Activated naive CD8-positive, alpha-beta T cell treated with anti-CD3 and anti-CD28 coated beads for 36 hours (primary cell): Measurements from ENCODE around the gene TBCK. TPM values are rescaled to one million over a fixed set of nuclear protein-coding genes. Genes with fewer than 3 reads are reported as not detected.

Experiments
- DNase-seq: peaks from one replicate; pipeline ENCODE4 v3.0.0; 2021
- H3K27ac Mint-ChIP-seq: one replicate; pipeline ENCODE4 v1.8.0; 2022; ENCODE audit warnings: mild to moderate bottlenecking, moderate library complexity, mixed read lengths
- H3K27me3 Mint-ChIP-seq: one replicate; pipeline ENCODE4 v1.8.0; 2022; ENCODE audit warnings: mild to moderate bottlenecking, mixed read lengths
- H3K36me3 Mint-ChIP-seq: one replicate; pipeline ENCODE4 v1.8.0; 2021; ENCODE audit warnings: mild to moderate bottlenecking, mixed read lengths
- H3K4me1 Mint-ChIP-seq: one replicate; pipeline ENCODE4 v1.8.0; 2021; ENCODE audit warnings: mixed read lengths
- H3K4me3 Mint-ChIP-seq: one replicate; pipeline ENCODE4 v1.8.0; 2022; ENCODE audit warnings: mild to moderate bottlenecking, moderate library complexity, mixed read lengths
- H3K9me3 Mint-ChIP-seq: one replicate; pipeline ENCODE4 v1.8.0; 2022; ENCODE audit warnings: mixed read lengths
- total RNA-seq, 2 experiments: library from RNA; stranded (reverse); gene quantifications; one replicate each; pipeline ENCODE4 v1.2.3, GENCODE V29; 2021

The TBCK gene
- total RNA-seq, 2 experiments from 2014 or later: 21.2 to 21.5 TPM

- no peaks in the 10 kb centered on the region for H3K4me1 Mint-ChIP-seq
- no peak overlapping the region for H3K4me3 Mint-ChIP-seq
- peaks cover 74% of the 10 kb centered on the region for H3K36me3 Mint-ChIP-seq
- DNase-seq: no peak
- peaks cover 18% of the 10 kb centered on the region for H3K9me3 Mint-ChIP-seq
- no peak overlapping the region for H3K27ac Mint-ChIP-seq
- H3K27me3 Mint-ChIP-seq: no peaks in the 10 kb centered on the region
Measured at GRCh38 chr4:106105697-106106096, 210.3 kb downstream of the TBCK start.

DNA sequence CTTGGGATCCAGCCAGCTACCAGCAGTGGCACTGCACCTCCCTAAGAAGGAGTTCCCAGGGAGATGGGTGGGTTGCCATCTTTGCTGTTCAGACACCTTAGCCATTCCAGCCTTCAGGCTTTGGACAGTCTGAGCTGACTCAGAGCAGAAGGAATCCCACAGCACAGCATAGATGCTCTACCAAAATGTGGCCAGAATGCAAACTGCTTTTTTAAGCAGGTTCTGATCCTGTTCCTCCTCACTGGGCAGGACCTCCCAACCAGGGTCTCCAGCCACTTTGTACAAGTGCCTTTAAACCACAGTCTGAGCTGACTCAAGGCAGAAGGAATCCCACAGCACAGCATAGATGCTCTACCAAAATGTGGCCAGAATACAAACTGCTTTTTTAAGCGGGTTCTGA, 211.7 kb downstream of the TBCK start:
- no peak overlapping the region for H3K4me3 Mint-ChIP-seq
- H3K27ac Mint-ChIP-seq: no peak overlapping the region
- H3K9me3 Mint-ChIP-seq: peaks cover 7% of the 10 kb centered on the region
- H3K36me3 Mint-ChIP-seq: peaks cover 66% of the 10 kb centered on the region
- no peak for DNase-seq
- no peaks in the 10 kb centered on the region for H3K4me1 Mint-ChIP-seq
- H3K27me3 Mint-ChIP-seq: no peaks in the 10 kb centered on the region

GRCh38 chr4:106096454-106096853, 219.6 kb downstream of the TBCK start:
- Mint-ChIP-seq H3K27ac (no peak overlapping the region), H3K4me1 (no peaks in the 10 kb centered on the region), H3K4me3 (no peak overlapping the region), H3K9me3 (peaks cover 2% of the 10 kb centered on the region), H3K27me3 (no peaks in the 10 kb centered on the region), H3K36me3 (peaks cover 58% of the 10 kb centered on the region)
- DNase-seq: no peak

DNA sequence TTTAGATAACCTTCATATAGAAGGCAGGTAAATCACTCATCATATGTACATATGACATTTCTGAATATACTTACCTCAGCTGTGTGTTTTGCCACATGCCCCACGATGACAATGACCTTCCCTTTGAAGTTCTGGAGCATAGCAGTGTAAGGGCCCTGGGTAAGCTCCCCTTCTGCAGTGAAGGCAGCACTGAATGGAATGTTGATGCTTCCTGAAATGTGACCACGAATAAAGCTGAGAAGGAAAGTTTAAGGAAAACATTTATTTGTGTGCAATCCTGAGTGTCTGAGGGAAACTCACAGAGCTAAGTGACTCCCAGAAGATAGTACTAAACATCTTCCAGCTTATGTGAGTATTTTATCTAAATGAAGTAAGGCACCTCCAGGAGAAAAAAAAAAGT, 220.6 kb downstream of the TBCK start:
- H3K4me3 Mint-ChIP-seq: no peak overlapping the region
- no peak overlapping the region for H3K27ac Mint-ChIP-seq

GRCh38 chr4:106092361-106093040, 223.5 kb downstream of the TBCK start:
- Mint-ChIP-seq H3K4me3 (no peak overlapping the region), H3K36me3 (peaks cover 87% of the 10 kb centered on the region), H3K9me3 (peaks cover 21% of the 10 kb centered on the region), H3K27me3 (no peaks in the 10 kb centered on the region), H3K27ac (no peak overlapping the region), H3K4me1 (no peaks in the 10 kb centered on the region)
- no peak for DNase-seq

More for the DNA sequence above, 220.6 kb downstream of the TBCK start:
- Mint-ChIP-seq H3K9me3 (peaks cover 11% of the 10 kb centered on the region), H3K36me3 (peaks cover 61% of the 10 kb centered on the region), H3K27me3 (no peaks in the 10 kb centered on the region), H3K4me1 (no peaks in the 10 kb centered on the region)
- DNase-seq: no peak

- Mint-ChIP-seq H3K4me3 (no peak overlapping the region), H3K36me3 (peaks cover 93% of the 10 kb centered on the region), H3K27me3 (no peaks in the 10 kb centered on the region), H3K9me3 (peaks cover 32% of the 10 kb centered on the region), H3K4me1 (no peaks in the 10 kb centered on the region), H3K27ac (no peak overlapping the region)
- no peak for DNase-seq
Measured at GRCh38 chr4:106090826-106091225, 225.2 kb downstream of the TBCK start.

GRCh38 chr4:106083065-106083464, 232.9 kb downstream of the TBCK start:
- no peak overlapping the region for H3K4me3 Mint-ChIP-seq
- no peak overlapping the region for H3K27ac Mint-ChIP-seq
- no peak for DNase-seq
- no peaks in the 10 kb centered on the region for H3K27me3 Mint-ChIP-seq
- H3K4me1 Mint-ChIP-seq: no peaks in the 10 kb centered on the region
- peaks cover 71% of the 10 kb centered on the region for H3K9me3 Mint-ChIP-seq
- peaks cover 96% of the 10 kb centered on the region for H3K36me3 Mint-ChIP-seq

GRCh38 chr4:106080376-106080775, 235.6 kb downstream of the TBCK start:
- Mint-ChIP-seq H3K36me3 (peaks cover 93% of the 10 kb centered on the region), H3K4me3 (no peak overlapping the region), H3K27me3 (no peaks in the 10 kb centered on the region), H3K9me3 (peaks cover 70% of the 10 kb centered on the region), H3K27ac (no peak overlapping the region), H3K4me1 (no peaks in the 10 kb centered on the region)
- DNase-seq: no peak

GRCh38 chr4:106079616-106080015, 236.4 kb downstream of the TBCK start:
- H3K9me3 Mint-ChIP-seq: peaks cover 66% of the 10 kb centered on the region

GRCh38 chr4:106065018-106065417, 251.0 kb downstream of the TBCK start:
- H3K9me3 Mint-ChIP-seq: peaks cover 14% of the 10 kb centered on the region
- no peaks in the 10 kb centered on the region for H3K4me1 Mint-ChIP-seq
- no peak overlapping the region for H3K4me3 Mint-ChIP-seq
- no peak overlapping the region for H3K27ac Mint-ChIP-seq
- DNase-seq: no peak
- H3K36me3 Mint-ChIP-seq: peaks cover 21% of the 10 kb centered on the region
- H3K27me3 Mint-ChIP-seq: no peaks in the 10 kb centered on the region

More at GRCh38 chr4:106079616-106080015, 236.4 kb downstream of the TBCK start:
- Mint-ChIP-seq H3K4me3 (no peak overlapping the region), H3K27ac (no peak overlapping the region), H3K27me3 (no peaks in the 10 kb centered on the region), H3K4me1 (no peaks in the 10 kb centered on the region), H3K36me3 (peaks cover 92% of the 10 kb centered on the region)
- DNase-seq: no peak

GRCh38 chr4:106063009-106063408, 253.0 kb downstream of the TBCK start:
- H3K27me3 Mint-ChIP-seq: no peaks in the 10 kb centered on the region
- peaks cover 18% of the 10 kb centered on the region for H3K36me3 Mint-ChIP-seq
- no peak overlapping the region for H3K4me3 Mint-ChIP-seq
- no peak for DNase-seq
- no peaks in the 10 kb centered on the region for H3K4me1 Mint-ChIP-seq
- no peak overlapping the region for H3K27ac Mint-ChIP-seq
- peaks cover 3% of the 10 kb centered on the region for H3K9me3 Mint-ChIP-seq

DNA sequence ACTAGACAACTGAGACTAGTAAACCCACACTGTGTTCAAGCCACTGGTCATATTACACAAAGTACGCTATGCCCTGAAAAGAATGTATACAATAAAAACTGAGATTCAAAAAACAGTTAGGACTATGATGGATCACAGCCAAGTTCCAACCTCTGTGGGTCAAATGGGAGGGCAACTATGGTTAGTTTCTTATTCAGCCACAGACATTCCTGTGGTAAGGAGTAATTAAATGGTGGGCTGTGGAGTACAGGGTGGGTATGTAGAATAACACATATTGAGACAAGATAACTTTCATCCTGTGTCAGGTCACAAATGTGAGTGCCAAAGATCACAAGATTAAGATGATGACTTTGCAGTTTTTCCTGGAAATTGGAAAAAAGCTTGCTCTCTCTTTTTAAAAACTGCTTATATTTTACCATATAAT, 253.5 kb downstream of the TBCK start:
- no peak for DNase-seq
- Mint-ChIP-seq H3K27ac (no peak overlapping the region), H3K27me3 (no peaks in the 10 kb centered on the region), H3K9me3 (peaks cover 3% of the 10 kb centered on the region), H3K4me1 (no peaks in the 10 kb centered on the region), H3K4me3 (no peak overlapping the region), H3K36me3 (peaks cover 18% of the 10 kb centered on the region)

DNA sequence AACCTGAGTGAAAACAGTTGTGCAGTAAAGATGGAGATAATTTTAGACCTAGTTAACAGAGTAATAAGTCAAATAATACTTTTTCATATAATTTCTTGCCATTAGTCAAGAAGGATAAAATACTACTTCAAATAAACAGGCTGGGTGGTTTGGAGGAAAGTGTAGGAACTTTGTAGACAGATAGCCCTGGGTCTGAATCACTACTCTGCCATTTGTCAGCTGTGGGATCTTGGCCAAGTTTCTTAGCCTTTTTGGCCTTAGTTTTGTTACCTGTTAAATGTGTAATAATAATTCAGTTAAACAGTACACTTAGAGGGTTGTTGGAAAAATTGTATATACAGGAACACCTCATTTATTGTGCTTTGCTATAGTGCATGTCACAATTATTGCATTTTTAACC, 257.1 kb downstream of the TBCK start:
- DNase-seq: no peak
- no peak overlapping the region for H3K4me3 Mint-ChIP-seq
- H3K9me3 Mint-ChIP-seq: no peaks in the 10 kb centered on the region
- no peaks in the 10 kb centered on the region for H3K4me1 Mint-ChIP-seq
- peaks cover 22% of the 10 kb centered on the region for H3K36me3 Mint-ChIP-seq
- no peaks in the 10 kb centered on the region for H3K27me3 Mint-ChIP-seq
- no peak overlapping the region for H3K27ac Mint-ChIP-seq

DNA sequence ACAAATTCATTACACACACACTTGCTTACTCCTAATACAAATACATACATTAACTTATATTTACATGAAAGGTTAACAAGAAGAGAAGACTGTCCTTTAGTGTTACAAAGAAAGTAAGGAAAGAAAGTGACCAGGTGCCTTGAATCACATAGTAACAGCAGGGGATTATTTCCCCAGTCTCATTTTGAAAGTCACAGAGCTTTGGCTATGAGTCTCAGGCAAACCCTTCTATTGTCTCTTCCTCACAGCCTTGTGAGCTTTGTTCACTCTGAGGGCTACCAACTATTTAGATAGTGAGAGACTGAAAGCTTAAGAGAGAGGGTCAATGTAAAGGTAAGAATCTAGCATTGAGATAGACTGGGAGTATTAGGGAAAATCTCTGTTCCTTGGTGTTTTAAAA, 259.1 kb downstream of the TBCK start:
- no peaks in the 10 kb centered on the region for H3K9me3 Mint-ChIP-seq

DNA sequence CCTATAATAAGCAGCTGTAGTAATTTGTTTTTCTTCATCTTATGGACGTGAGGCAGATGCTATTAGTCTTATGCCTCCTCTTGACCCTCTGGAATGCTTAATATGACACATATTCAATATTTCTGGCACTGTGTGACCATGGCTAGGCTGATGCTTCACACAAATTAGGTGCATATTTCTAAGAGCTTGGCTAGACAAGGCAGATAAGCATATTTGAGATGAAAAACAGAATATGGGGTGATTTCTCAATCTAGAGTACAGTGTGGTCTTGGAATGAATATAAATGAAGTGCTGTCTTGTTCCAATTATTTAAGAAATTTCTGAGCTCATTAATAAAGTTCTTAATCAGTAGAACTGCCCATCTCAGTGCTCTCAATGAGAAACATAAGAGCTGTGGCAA, 264.5 kb downstream of the TBCK start:
- no peak for DNase-seq
- no peak overlapping the region for H3K27ac Mint-ChIP-seq
- H3K9me3 Mint-ChIP-seq: no peaks in the 10 kb centered on the region
- no peak overlapping the region for H3K4me3 Mint-ChIP-seq
- H3K4me1 Mint-ChIP-seq: no peaks in the 10 kb centered on the region
- no peaks in the 10 kb centered on the region for H3K27me3 Mint-ChIP-seq
- H3K36me3 Mint-ChIP-seq: peaks cover 15% of the 10 kb centered on the region

More for the DNA sequence above, 259.1 kb downstream of the TBCK start:
- no peak for DNase-seq
- Mint-ChIP-seq H3K4me3 (no peak overlapping the region), H3K27me3 (no peaks in the 10 kb centered on the region), H3K36me3 (peaks cover 16% of the 10 kb centered on the region), H3K4me1 (no peaks in the 10 kb centered on the region), H3K27ac (no peak overlapping the region)

GRCh38 chr4:106049490-106049889, 266.5 kb downstream of the TBCK start:
- Mint-ChIP-seq H3K27ac (no peak overlapping the region), H3K36me3 (peaks cover 19% of the 10 kb centered on the region), H3K9me3 (no peaks in the 10 kb centered on the region), H3K4me3 (no peak overlapping the region), H3K4me1 (no peaks in the 10 kb centered on the region), H3K27me3 (no peaks in the 10 kb centered on the region)
- no peak for DNase-seq
